Measurements from ENCODE around the gene EVA1A.

The EVA1A gene

GRCh38 chr2:75562513-75562864 is 1.8 kb upstream of the EVA1A start:
- DNase-seq: no peak

GRCh38 chr2:75561566-75562512 is 1.1 kb upstream of the EVA1A start:
- no peak for DNase-seq

GRCh38 chr2:75560022-75560767 is 544 bp downstream of the EVA1A start:
- no peak for DNase-seq

- DNase-seq: no peak
Observed at GRCh38 chr2:75559680-75560021, 1.1 kb downstream of the EVA1A start.

- no peak for DNase-seq
Observed at GRCh38 chr2:75558786-75559679, 1.7 kb downstream of the EVA1A start.

GRCh38 chr2:75558136-75558535 is 2.6 kb downstream of the EVA1A start:
- no peak for DNase-seq

GRCh38 chr2:75557474-75558133 is 3.1 kb downstream of the EVA1A start:
- no peak for DNase-seq

- no peak for DNase-seq
Observed at GRCh38 chr2:75556679-75557366, 3.9 kb downstream of the EVA1A start.

GRCh38 chr2:75555701-75556100 is 5.0 kb downstream of the EVA1A start:
- no peak for DNase-seq

- DNase-seq: no peak
Observed at GRCh38 chr2:75553935-75554531, 6.7 kb downstream of the EVA1A start.

GRCh38 chr2:75552222-75552621 is 8.5 kb downstream of the EVA1A start:
- no peak for DNase-seq

GRCh38 chr2:75551434-75551833 is 9.3 kb downstream of the EVA1A start:
- DNase-seq: no peak

- DNase-seq: no peak
Observed at GRCh38 chr2:75549401-75550253, 11.1 kb downstream of the EVA1A start.

GRCh38 chr2:75548036-75548573 is 12.6 kb downstream of the EVA1A start:
- DNase-seq: no peak

- DNase-seq: no peak
Observed at GRCh38 chr2:75547345-75548035, 13.2 kb downstream of the EVA1A start.

GRCh38 chr2:75545922-75546321 is 14.8 kb downstream of the EVA1A start:
- DNase-seq: no peak

- no peak for DNase-seq
Observed at GRCh38 chr2:75545387-75545786, 15.4 kb downstream of the EVA1A start.

GRCh38 chr2:75543446-75543845 is 17.3 kb downstream of the EVA1A start:
- DNase-seq: no peak

GRCh38 chr2:75541430-75541829 is 19.3 kb downstream of the EVA1A start:
- DNase-seq: no peak

- no peak for DNase-seq
Observed at GRCh38 chr2:75540994-75541393, 19.7 kb downstream of the EVA1A start.

All from activated effector memory CD4-positive, alpha-beta T cell treated with anti-CD3 and anti-CD28 coated beads, Interleukin-2, amount 50 U/mL, for 16 hours (primary cell).